ENCODE results near the gene BRMS1L. TPM values are rescaled to one million over a fixed set of nuclear protein-coding genes. Genes with fewer than 3 reads are reported as not detected.
A peak's percentile ranks its signal among the peaks of the same experiment; 100 is the strongest.
"Not testable (repeated sequence)": the region's sequence is repeated elsewhere in the genome, so short reads cannot be mapped to it uniquely, and the experiment has no call there.

BRMS1L gene
- total and polyA plus RNA-seq, 2 donors (not counting 3 experiments of a cell fraction or from before 2014, with no cell fraction given): 4.0 to 7.7 TPM

- H3K36me3 ChIP-seq (ENCODE audit: control insufficient read depth in 2 of 2, extremely low read depth in 1 of 2, insufficient read depth in 2 of 2, low read length in 2 of 2): no peaks in the 10 kb centered on the region
- H2AFZ ChIP-seq (ENCODE audit: low read depth, low read length): peak overlapping the region; percentile 84
- no peaks in the 10 kb centered on the region for H3K9me3 ChIP-seq (replicated peaks; ENCODE audit: control insufficient read depth, insufficient read depth, low read length)
- DNase-seq (ENCODE audit: low read depth, low spot score) (no peak), FAIRE-seq (no peak)
- ChIA-PET POLR2A (no interaction called here), CTCF (interaction anchor here (2.9 kb wide), 1 partner anchor 10 kb away, joined by 16 read pairs; no protein-coding TSS in a partner anchor)
- no peaks in the 10 kb centered on the region for H4K20me1 ChIP-seq (replicated peaks; ENCODE audit: control insufficient read depth, extremely low read depth, insufficient read depth, low read length)
- intact Hi-C loops (cut with micrococcal nuclease): loop anchor here (5.0 to 10.0 kb wide), 2 partner anchors 276 to 513 kb away; partner anchors contain the start of genes INSM2 and PSMA6
- H3K9me1 ChIP-seq (replicated peaks; ENCODE audit: control insufficient read depth, extremely low read depth, insufficient read depth, low read length): no peaks in the 10 kb centered on the region
- H3K4me1 ChIP-seq (ENCODE audit: control insufficient read depth, extremely low read depth, insufficient read depth, low read length): peaks cover 8% of the 10 kb centered on the region
- H3K27ac ChIP-seq (ENCODE audit: insufficient read depth, low read depth, low read length): peak overlapping the region; percentile 18
- H3K9ac ChIP-seq (replicated peaks; ENCODE audit: extremely low read depth, insufficient read depth, low read length): peak overlapping the region; percentile 62
- H3K4me2 ChIP-seq (ENCODE audit: insufficient read depth, low read length): peak overlapping the region; percentile 91
- H3K27me3 ChIP-seq (ENCODE audit: control insufficient read depth in 2 of 2, insufficient read depth in 2 of 2, low read length in 2 of 2): no peaks in the 10 kb centered on the region
- peaks cover 23% of the 10 kb centered on the region for H3K79me2 ChIP-seq (ENCODE audit: control insufficient read depth, insufficient read depth, low read length)
- peak overlapping the region; percentile 54 to 91 (median 74) for H3K4me3 ChIP-seq (replicated peaks in 1 of 3; ENCODE audit: insufficient read depth in 1 of 3, low read depth in 1 of 3, low read length in 3 of 3)
- BruUV-seq (replicated peaks): no TSS peak
- dilution Hi-C loops (cut with MboI; ENCODE audit: extremely low pct_ligation_motif_present, low sequenced_read_pairs): no loop called here
- TF ChIP-seq GATA2 (IDR thresholded peaks at IDR 0.05; ENCODE audit: insufficient read depth, insufficient read length, low read depth, low read length): no peak
- TF ChIP-seq, protein P1, sequence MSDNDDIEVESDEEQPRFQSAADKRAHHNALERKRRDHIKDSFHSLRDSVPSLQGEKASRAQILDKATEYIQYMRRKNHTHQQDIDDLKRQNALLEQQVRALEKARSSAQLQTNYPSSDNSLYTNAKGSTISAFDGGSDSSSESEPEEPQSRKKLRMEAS (IDR thresholded peaks at IDR 0.05; ENCODE audit: insufficient read depth, insufficient read length): no peak
These were observed 18.0 kb upstream of the BRMS1L start for GRCh38 chr14:35808076-35808637.

DNA sequence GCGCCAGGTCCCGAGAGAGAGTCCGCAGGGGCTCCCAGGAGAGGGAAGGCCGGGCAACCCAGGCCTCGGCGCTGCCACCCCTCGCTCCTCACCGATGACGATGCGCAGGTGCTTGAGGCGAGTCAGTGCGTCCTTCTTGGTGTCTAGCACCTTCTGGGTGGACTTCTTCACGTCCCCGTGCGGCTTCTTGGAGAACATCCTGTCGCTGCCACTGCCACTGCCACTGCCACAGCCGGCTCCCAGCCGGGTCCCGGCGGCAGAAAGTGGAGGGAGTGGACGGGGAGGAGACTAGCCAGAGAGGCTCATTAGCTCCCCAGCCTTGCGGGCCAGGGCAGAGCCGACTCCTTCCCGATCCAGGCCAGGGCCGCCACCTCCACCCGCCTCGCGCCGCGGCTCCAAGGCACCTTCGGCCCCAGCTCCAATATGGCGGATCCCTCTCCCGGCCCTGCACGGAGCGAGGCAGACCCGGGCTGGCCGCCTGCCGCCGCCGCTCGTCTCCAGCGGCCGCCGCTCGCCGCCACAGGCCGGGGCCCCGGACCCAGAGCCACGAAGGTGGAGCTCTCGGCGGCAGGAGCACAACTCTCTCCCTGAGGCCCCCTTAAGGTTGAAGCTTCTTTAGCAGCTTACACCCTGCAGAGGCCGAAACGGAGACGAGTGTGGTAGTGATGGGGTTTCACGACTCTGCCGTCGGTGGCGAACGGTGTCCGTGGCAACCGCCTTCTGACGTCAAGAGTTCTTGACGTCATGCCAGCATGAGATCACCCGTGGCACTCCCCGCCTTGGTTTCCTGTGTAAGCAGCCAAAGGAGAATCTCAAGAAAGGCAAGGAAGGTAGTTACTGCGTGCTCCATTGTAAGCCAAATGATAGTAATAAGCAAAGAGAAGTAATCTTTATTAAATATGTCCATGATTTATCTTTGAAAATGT is 17.2 kb upstream of the BRMS1L start, which contains the start of gene RALGAPA1:
RALGAPA1 (minus strand) TSS at position 658 of the 926 bp plus-strand sequence; CDS start at position 198, 460 bp downstream.
- ChIA-PET POLR2A (interaction anchor here (1.0 kb wide), 1 partner anchor 17 kb away, joined by 4 read pairs; the partner anchor contains the start of gene BRMS1L), CTCF (interaction anchor here (0.6 to 1.7 kb wide), 4 partner anchors 9 to 370 kb away, joined by 3 to 17 read pairs (median 6); partner anchors contain the start of gene BRMS1L)
- peak; percentile 97 for DNase-seq (ENCODE audit: low read depth, low spot score)
- H3K9me3 ChIP-seq (replicated peaks; ENCODE audit: control insufficient read depth, insufficient read depth, low read length); H3K9me1 ChIP-seq (replicated peaks; ENCODE audit: control insufficient read depth, extremely low read depth, insufficient read depth, low read length); H3K27me3 ChIP-seq (ENCODE audit: control insufficient read depth in 2 of 2, insufficient read depth in 2 of 2, low read length in 2 of 2); H3K36me3 ChIP-seq (ENCODE audit: control insufficient read depth in 2 of 2, extremely low read depth in 1 of 2, insufficient read depth in 2 of 2, low read length in 2 of 2); H4K20me1 ChIP-seq (replicated peaks; ENCODE audit: control insufficient read depth, extremely low read depth, insufficient read depth, low read length); H3K4me1 ChIP-seq (ENCODE audit: control insufficient read depth, extremely low read depth, insufficient read depth, low read length); dilution Hi-C loops (cut with MboI; ENCODE audit: extremely low pct_ligation_motif_present, low sequenced_read_pairs): not testable (repeated sequence)
- peak within 1 kb of the TSS; percentile 84 for H2AFZ ChIP-seq (ENCODE audit: low read depth, low read length)
- FAIRE-seq: peak; percentile 97
- peak within 1 kb of the TSS; percentile 54 to 91 (median 74) for H3K4me3 ChIP-seq (replicated peaks in 1 of 3; ENCODE audit: insufficient read depth in 1 of 3, low read depth in 1 of 3, low read length in 3 of 3)
- H3K4me2 ChIP-seq (ENCODE audit: insufficient read depth, low read length): peak within 1 kb of the TSS; percentile 91
- TSS peak; percentile 64 for BruUV-seq (replicated peaks)
- intact Hi-C loops (cut with micrococcal nuclease): loop anchor here (1.0 to 10.0 kb wide), 3 partner anchors 17 to 514 kb away; partner anchors contain the start of genes BRMS1L, INSM2 and PSMA6
- H3K27ac ChIP-seq (ENCODE audit: insufficient read depth, low read depth, low read length): peak within 1 kb of the TSS; percentile 18
- H3K79me2 ChIP-seq (ENCODE audit: control insufficient read depth, insufficient read depth, low read length): peaks cover 23% of the 10 kb centered on the region
- H3K9ac ChIP-seq (replicated peaks; ENCODE audit: extremely low read depth, insufficient read depth, low read length): peak within 1 kb of the TSS; percentile 62
- TF ChIP-seq JUN (IDR thresholded peaks at IDR 0.05; ENCODE audit: borderline replicate concordance, insufficient read depth, insufficient read length, low read depth) (peak; percentile 70), CTCF (IDR thresholded peaks at IDR 0.05; ENCODE audit: extremely low read depth in 1 of 2, insufficient read depth in 1 of 2, low read depth in 1 of 2, low read length in 2 of 2) (peak; percentile 24 to 57), POLR2A (IDR thresholded peaks at IDR 0.05; ENCODE audit: low read depth, low read length) (peak; percentile 30), POLR2AphosphoS5 (IDR thresholded peaks at IDR 0.05; ENCODE audit: insufficient read depth, low read depth, low read length) (peak; percentile 49)

Measured in endothelial cell of umbilical vein (primary cell).